UCSD-AML1 (cell line): ENCODE measurements around the gene SERGEF.

ENCODE experiments used
- DNase-seq: peaks from one replicate; lab custom pipeline; 2025; ENCODE audit not compliant: unreplicated experiment; lab: John Stamatoyannopoulos, UW

The SERGEF gene

DNA sequence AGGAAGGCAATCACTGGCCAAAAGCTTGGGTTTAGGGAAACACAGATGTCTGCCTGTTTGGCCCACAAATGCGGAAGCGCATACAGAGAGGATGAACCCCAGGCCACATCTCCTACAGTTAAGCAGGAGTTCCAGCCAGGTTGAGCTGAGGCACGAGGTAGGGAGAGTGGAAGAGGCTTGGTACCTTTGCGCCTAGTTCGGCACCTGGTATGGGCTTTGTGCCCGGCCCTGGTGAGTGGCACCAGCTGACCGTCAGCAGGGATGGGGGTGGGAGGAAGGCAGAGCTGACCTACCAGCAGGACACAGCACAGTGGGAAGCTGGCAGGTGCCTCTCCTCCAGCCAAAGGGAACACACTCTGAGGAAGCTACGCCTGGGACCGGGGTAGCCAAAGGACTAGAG is 220.7 kb downstream of the SERGEF start:
- DNase-seq = no peak

GRCh38 chr11:17791144-17791543 is 221.7 kb downstream of the SERGEF start:
- DNase-seq = no peak

DNA sequence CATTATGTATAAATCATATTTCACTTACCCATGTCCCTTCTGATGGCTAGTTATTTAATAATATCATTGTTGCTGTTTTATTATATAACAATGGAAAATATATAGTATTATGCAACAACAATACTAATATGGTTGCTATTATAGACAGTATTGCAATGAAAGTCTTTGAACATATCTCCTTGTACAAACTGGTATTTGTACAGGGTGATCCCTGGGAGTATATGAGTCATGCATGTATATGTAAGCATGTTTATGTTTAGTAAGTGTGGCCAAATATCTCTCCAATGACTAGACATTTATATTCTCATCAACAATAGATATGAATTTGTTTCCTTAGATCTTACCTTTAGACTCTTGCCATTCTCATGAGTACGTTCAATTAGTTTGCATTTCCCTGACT is 222.4 kb downstream of the SERGEF start:
- no peak for DNase-seq

- DNase-seq = no peak
Observed at GRCh38 chr11:17788084-17788483, 224.8 kb downstream of the SERGEF start.

DNA sequence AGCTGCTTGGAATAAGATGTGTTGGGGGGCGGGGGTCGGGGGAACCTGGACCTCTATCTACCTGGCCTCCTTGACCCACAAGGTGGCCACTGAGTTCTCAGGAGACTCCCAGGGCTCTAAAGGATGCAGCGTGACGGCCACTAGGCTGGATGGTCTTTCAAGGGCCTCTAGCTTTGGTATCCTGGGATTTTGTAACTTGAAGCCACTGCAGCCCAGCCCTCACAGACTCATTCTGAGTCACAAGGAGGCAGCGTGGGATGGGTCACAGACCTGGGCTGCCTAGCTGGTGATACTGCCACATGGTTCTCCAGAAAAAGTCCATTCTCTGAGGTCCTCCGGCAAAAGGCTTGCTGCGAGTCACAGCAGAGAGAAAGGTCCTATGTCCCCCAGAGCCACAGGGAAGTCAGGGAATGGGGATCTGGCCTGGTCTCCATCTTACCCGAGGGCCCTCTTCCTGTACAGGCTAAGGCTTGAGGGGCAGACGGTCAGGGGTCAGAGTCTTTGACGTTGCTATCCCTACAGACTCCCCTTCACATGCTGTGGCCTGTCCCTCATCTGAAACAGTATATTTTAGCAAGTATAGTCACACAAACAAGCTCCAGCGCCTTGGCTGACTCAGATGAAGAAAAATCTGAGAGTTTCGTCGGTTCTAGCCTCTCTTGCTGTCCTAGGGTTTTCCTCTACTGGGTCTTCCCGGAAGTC is 225.9 kb downstream of the SERGEF start:
- no peak for DNase-seq

GRCh38 chr11:17783878-17784277 is 229.0 kb downstream of the SERGEF start:
- DNase-seq = no peak

DNA sequence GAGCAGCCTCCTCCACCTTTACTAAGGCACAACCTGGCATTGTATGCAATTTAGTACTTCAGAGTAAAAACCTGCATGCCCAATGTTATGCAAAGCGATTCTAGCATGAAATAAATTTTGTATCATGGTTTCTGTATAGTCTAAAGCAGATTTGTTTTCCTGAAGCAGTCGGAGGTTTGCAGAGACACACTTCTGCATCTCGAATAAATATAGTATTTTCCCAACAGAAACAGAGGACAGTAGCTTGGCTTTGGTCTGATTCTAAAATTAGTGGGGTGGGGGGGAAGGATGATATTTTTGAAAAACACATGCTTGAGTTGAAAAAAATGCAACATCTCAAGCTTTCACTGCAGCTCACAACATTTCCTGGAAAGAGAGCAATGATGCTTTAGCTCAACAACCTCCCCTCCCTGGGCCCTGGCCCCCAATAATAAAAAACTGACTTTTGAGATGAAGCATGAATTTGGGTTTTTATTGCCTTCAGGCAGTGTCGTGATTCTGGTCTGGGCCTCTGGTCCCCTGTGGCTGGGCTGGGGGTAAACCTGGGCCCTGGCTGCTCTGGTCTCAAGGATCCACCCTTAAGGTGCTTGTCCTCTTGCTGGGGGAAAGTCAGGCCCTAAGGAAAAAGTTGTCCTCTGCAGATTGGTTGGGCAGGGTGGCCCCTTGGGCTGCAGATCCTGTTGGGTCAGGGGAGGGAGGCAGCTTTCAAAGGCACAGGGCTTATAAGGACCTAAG is 230.1 kb downstream of the SERGEF start:
- no peak for DNase-seq

DNA sequence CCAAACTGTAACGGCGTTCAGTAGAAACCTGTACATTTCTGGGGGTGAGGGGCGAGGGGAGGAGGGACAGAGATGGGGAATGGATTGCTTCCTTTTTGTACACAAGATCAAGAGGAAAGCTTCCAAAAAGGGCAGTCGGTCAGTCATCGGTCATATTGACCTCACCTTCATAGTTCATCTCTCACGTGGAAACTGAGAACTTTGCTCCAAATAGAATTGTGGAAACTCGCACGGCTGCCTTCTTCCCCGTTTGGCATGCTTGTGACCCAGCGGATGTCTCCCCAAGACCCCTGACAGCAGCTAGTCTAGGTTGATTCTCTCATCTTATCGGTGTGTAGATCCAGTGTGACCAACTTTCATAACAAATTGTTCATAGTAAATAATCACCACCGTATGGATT is 230.7 kb downstream of the SERGEF start:
- no peak for DNase-seq

GRCh38 chr11:17781626-17782025 is 231.2 kb downstream of the SERGEF start:
- DNase-seq = no peak

GRCh38 chr11:17781221-17781620 is 231.6 kb downstream of the SERGEF start:
- DNase-seq = no peak

DNA sequence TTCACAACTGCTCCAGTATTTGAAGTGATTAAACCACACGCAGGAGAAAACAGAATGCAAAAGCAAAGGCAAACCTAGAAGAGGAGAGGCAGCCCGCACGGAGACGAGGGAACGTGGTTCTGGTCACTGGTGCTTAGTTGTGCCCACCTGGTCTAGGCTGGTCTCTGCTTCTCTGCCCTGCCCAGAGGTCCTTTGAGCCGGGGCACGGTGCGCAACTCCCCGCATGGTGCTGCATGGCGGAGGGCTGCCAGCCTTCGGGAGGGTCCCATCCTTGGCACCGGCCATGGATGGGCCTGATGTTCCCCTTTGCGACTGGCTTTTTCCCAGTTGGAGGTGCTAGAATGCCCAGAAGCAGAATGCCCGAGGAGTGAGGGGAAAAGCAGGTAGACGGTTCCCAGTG is 232.2 kb downstream of the SERGEF start:
- no peak for DNase-seq

DNA sequence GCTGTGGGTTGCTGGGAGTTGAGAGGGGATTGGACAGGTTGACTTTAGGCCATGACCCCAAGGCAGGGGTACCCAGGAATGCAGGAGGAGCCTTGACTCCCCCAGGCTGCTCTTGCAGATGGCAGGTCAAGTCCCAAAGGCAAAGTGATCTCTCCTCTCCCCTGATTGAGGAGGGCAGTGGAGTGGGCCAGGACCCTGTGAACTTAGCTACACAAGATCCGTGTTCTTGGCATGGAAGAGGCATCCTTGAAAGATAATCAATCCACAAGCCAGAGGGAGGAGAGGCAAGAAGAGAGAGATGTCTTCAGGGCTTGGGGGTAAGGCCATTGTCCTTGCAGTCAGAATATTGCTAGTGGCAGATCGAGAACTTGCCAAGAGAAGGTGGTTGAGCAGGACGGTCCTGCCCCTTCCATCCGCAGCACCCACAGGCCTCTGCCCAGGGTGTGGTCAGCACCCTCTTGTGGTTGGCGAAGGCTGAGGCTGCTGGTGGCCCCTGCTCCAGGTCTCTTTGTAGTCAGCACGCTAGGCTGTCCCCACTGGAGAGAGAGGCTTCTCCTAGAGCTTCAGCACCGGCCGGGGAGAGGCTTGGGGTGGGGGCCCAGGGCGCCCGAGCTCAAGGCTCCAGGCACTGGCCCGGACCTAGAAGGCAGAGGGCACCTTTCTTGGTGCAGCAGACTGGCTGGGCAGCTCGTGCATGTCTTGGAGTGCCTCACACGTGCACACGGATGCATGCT is 232.8 kb downstream of the SERGEF start:
- no peak for DNase-seq

GRCh38 chr11:17778956-17779860 is 233.6 kb downstream of the SERGEF start:
- no peak for DNase-seq

DNA sequence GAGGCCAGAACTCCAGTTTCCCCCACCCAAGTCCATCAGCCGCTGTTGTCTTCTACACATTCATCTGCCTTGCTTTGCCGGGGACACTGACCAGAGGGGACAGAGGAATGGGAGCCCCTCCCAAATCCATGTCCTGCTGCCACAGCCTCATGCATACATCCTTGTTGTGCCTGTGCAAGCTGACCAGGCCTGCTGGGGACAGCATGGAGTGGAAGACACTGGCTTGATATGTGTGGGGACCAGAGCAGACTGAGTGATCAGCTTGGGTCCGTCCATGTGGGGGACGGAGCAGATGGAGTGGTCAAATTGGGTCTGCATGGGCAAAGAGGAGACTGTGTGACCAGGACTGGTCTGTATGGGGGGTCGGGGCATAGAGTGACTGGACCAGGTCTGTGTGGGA is 234.5 kb downstream of the SERGEF start:
- no peak for DNase-seq

GRCh38 chr11:17777738-17778091 is 235.1 kb downstream of the SERGEF start:
- DNase-seq = no peak

- no peak for DNase-seq
Observed at GRCh38 chr11:17777086-17777737, 235.6 kb downstream of the SERGEF start.

DNA sequence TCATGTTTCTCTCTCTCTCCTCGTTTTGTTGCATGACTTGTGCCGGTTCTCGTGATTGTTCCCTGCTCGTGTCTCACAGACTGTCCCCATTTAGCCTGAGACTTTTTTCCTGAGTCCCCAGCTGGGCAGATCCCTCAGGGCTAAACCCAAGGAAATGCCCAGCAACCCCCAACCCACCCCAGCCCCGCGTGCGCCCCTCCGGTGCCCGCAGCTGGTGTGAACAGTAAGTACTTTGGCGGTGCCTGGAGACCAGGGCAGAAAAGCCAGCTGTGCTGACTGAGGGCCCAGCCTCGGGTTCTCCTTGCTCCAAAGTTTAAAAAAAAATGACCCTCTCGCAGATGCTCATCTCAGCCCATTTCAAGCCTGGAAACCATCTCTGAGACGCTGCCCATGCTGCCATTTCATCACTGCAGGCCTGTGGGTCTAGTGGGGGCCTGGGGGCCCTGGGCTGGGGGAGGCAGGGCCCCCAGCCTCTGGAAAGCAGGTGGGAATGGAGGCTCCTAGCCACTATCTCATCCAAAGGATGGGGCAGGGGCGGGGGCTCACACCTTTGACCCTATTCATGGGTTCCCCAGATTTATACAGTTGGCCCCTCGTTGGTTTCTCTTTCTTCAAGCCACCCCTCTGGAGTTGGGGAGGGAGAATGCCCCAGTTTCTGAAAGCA is 236.5 kb downstream of the SERGEF start:
- no peak for DNase-seq

DNA sequence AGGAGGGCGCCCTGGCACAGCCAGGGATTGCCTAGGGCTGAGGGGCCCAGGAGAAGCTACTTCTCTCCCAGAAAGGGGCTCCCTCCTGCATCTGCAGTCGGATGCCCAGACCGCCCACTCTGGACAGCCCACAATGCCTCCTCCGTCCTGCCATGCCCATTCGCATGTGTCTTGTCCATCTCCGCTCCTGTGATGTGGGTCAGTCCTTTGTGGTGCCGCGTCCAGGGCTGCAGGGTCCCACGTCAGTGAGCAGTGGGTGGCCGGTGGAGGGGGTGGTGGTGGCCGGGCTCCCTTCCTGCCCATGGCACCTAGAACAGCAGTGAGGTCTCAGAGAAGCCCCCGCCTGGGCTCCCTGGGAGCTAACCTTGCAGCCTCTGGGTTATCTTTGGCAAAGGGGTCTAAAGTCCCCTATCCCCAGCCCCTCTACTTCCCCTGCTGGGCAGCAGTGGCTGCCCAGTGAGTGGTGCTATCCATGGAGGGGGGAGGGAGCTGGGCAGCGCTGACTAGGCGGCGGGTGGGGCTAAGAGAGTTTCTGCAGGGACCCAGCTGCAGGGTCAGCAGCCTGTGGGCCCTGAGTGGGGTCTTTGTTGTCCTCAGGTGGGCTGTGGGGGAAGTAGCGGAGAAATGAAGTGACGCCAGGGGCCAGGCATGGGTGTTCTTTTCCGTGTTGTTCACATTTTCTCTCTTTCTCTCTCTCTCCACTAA is 237.2 kb downstream of the SERGEF start:
- no peak for DNase-seq

- no peak for DNase-seq
Observed at GRCh38 chr11:17775035-17775348, 237.9 kb downstream of the SERGEF start.
